Bone marrow (tissue), 2 donors: Measurements from ENCODE around the gene RASA4B.
"Not testable (repeated sequence)": the region's sequence is repeated elsewhere in the genome, so short reads cannot be mapped to it uniquely, and the experiment has no call there.

Experiments used
- DNase-seq, 2 donors: peaks; one replicate each; lab custom pipeline; 2025; lab: John Stamatoyannopoulos, UW

Gene RASA4B

GRCh38 chr7:102511860-102512522 lies 5.6 kb downstream of the RASA4B start:
- not testable (repeated sequence) for DNase-seq

GRCh38 chr7:102510575-102510974 lies 7.0 kb downstream of the RASA4B start:
- not testable (repeated sequence) for DNase-seq

GRCh38 chr7:102507410-102508088 lies 10.0 kb downstream of the RASA4B start:
- DNase-seq, result not testable (repeated sequence)

GRCh38 chr7:102505298-102506185 lies 12.0 kb downstream of the RASA4B start:
- DNase-seq, result not testable (repeated sequence)

- not testable (repeated sequence) for DNase-seq
These were observed 14.4 kb downstream of the RASA4B start for GRCh38 chr7:102503141-102503540.

- DNase-seq, result not testable (repeated sequence)
These were observed 19.3 kb downstream of the RASA4B start for GRCh38 chr7:102498321-102498720.

- DNase-seq, result not testable (repeated sequence)
These were observed 20.3 kb downstream of the RASA4B start for GRCh38 chr7:102497308-102497707.

- DNase-seq, result not testable (repeated sequence)
These were observed 20.7 kb downstream of the RASA4B start for GRCh38 chr7:102496861-102497260.

GRCh38 chr7:102494473-102495149 lies 23.0 kb downstream of the RASA4B start:
- DNase-seq, result not testable (repeated sequence)

GRCh38 chr7:102494026-102494425 lies 23.6 kb downstream of the RASA4B start:
- not testable (repeated sequence) for DNase-seq

GRCh38 chr7:102493220-102493935 lies 24.2 kb downstream of the RASA4B start:
- DNase-seq, result not testable (repeated sequence)

- DNase-seq, result not testable (repeated sequence)
These were observed 27.0 kb downstream of the RASA4B start for GRCh38 chr7:102490529-102491075.

GRCh38 chr7:102484317-102484716 lies 33.3 kb downstream of the RASA4B start:
- DNase-seq, result not testable (repeated sequence)

GRCh38 chr7:102481962-102482361 lies 35.6 kb downstream of the RASA4B start:
- not testable (repeated sequence) for DNase-seq

GRCh38 chr7:102479982-102480637 lies 37.5 kb downstream of the RASA4B start:
- not testable (repeated sequence) for DNase-seq

GRCh38 chr7:102479209-102479584 lies 38.4 kb downstream of the RASA4B start:
- DNase-seq, result not testable (repeated sequence)

GRCh38 chr7:102478314-102479208 lies 39.0 kb downstream of the RASA4B start, which contains the start of gene POLR2J:
Gene POLR2J, minus strand, starts transcription at chr7:102478922. Its CDS starts 62 bp downstream, at chr7:102478860.
- not testable (repeated sequence) for DNase-seq

GRCh38 chr7:102474736-102475435 lies 42.7 kb downstream of the RASA4B start:
- DNase-seq, result not testable (repeated sequence)
